ENCODE measurements around the gene SH3GL3.

Gene SH3GL3

DNA sequence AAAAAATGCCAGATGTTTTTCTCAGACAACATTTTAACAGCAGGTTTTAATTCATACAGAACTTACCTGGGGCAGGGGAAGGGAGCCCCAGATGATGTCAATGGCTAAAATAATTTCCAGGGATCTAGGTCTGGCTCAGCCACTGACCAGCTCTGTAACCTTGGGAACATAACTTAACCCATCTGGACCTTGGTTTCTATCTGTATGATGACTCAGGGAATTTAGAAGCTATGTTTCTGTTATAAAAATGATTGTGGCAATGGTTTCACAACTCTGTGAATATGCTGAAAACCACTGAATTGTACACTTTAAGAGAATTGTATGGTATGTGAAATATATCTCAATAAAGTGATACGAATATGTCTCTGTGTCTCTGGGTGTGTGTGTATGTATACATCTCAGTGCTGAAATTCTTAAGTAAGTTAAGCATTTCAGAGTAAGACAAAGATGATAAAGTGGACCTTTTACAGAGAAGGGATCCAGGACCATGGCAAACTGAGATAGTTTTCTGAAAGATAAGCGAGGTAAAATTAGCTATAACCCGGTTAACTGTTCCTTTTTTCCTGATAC lies 2.9 kb downstream of the SH3GL3 start:
- DNase-seq (ENCODE audit: low spot score), result no peak
- TF ChIP-seq CTCF (IDR thresholded peaks at IDR 0.05; ENCODE audit: extremely low read depth, insufficient read depth, missing control alignments), result no peak
- in situ Hi-C loops (cut with MboI; ENCODE audit: low pct_unique_long_range_greater_than_20kb, low sequenced_read_pairs, unreplicated experiment), result no loop called here

- no peak for DNase-seq (ENCODE audit: low spot score)
- in situ Hi-C loops (cut with MboI; ENCODE audit: low pct_unique_long_range_greater_than_20kb, low sequenced_read_pairs, unreplicated experiment), result no loop called here
- no peak for TF ChIP-seq CTCF (IDR thresholded peaks at IDR 0.05; ENCODE audit: extremely low read depth, insufficient read depth, missing control alignments)
Observed at GRCh38 chr15:83457149-83457548, 10.0 kb downstream of the SH3GL3 start.

- DNase-seq (ENCODE audit: low spot score), result no peak
- TF ChIP-seq CTCF (IDR thresholded peaks at IDR 0.05; ENCODE audit: extremely low read depth, insufficient read depth, missing control alignments), result no peak
- in situ Hi-C loops (cut with MboI; ENCODE audit: low pct_unique_long_range_greater_than_20kb, low sequenced_read_pairs, unreplicated experiment), result no loop called here
Observed at GRCh38 chr15:83458381-83458780, 11.2 kb downstream of the SH3GL3 start.

DNA sequence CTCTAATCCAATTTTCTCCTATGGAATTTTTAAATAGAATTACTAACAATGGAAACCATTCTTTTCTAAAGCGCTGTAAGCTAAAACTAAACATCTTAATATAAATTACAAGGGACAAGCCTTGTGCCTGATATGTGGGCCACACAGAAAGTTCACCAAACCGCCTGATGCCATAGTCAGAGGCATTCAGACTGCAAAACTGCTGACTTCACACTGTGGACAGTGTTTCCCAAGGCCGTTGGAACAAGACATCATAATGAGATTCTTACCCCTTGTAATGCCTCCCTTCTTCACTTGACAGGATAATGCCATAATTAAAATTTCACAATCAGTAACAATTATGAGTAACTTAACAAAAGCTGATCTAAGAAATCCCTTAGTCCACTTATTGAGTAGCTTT lies 14.9 kb downstream of the SH3GL3 start:
- in situ Hi-C loops (cut with MboI; ENCODE audit: low pct_unique_long_range_greater_than_20kb, low sequenced_read_pairs, unreplicated experiment), result no loop called here
- no peak for DNase-seq (ENCODE audit: low spot score)
- no peak for TF ChIP-seq CTCF (IDR thresholded peaks at IDR 0.05; ENCODE audit: extremely low read depth, insufficient read depth, missing control alignments)

GRCh38 chr15:83462953-83463433 lies 15.9 kb downstream of the SH3GL3 start:
- DNase-seq (ENCODE audit: low spot score), result no peak
- in situ Hi-C loops (cut with MboI; ENCODE audit: low pct_unique_long_range_greater_than_20kb, low sequenced_read_pairs, unreplicated experiment), result no loop called here

GRCh38 chr15:83470887-83471286 lies 23.7 kb downstream of the SH3GL3 start:
- DNase-seq (ENCODE audit: low spot score), result no peak
- in situ Hi-C loops (cut with MboI; ENCODE audit: low pct_unique_long_range_greater_than_20kb, low sequenced_read_pairs, unreplicated experiment), result no loop called here
- no peak for TF ChIP-seq CTCF (IDR thresholded peaks at IDR 0.05; ENCODE audit: extremely low read depth, insufficient read depth, missing control alignments)

More at GRCh38 chr15:83462953-83463433, 15.9 kb downstream of the SH3GL3 start:
- no peak for TF ChIP-seq CTCF (IDR thresholded peaks at IDR 0.05; ENCODE audit: extremely low read depth, insufficient read depth, missing control alignments)
